SHP77 (cell line): ENCODE results near the gene KCNH5.

Experiments
- DNase-seq, 2 experiments: peaks; one replicate each; lab custom pipeline; 2025; lab: John Stamatoyannopoulos, UW

KCNH5 gene

DNA sequence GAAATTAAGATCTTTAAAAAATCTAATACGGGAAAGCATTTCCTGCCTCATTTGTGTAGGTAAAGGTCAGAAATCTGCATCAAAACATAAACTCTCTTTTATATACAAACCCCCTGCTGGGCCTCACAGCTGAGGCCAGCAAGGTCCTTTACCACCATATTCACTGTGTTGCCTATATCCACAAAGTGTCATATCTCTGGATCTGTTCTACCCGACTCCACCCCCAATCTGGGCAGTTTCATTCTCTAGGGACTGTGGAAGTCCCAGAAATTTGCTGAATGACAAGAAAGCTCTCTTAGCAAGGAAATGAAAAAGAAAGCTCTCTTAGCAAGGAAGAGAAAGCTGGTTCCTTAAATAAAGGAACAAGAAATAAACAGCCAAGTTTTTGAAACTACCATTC is 301.7 kb downstream of the KCNH5 start:
- no peak for DNase-seq

GRCh38 chr14:62743118-62743517 is 302.1 kb downstream of the KCNH5 start:
- no peak for DNase-seq

DNA sequence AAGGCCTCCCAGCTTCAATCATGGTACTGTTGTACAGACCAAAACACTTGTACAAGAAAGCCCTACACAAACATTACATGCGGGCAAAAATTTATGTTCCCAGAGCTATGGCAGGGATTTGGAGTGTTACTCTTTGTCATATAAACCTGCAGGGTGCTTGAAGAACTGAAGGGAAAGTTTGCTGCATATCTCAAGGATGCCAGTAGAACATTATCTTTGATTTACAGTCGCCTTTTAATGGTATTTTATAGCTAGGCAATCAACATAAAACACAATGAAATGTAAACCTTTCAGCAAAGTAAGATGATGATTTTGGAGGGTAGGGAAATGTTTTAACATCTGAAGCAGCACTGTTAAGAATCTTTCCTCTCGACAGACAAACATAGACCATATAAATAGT is 305.6 kb downstream of the KCNH5 start:
- no peak for DNase-seq

GRCh38 chr14:62736048-62737043 is 308.9 kb downstream of the KCNH5 start:
- no peak for DNase-seq

- no peak for DNase-seq
Observed at GRCh38 chr14:62734831-62735230, 310.4 kb downstream of the KCNH5 start.

GRCh38 chr14:62722406-62722805 is 322.9 kb downstream of the KCNH5 start:
- no peak for DNase-seq

GRCh38 chr14:62718629-62719028 is 326.6 kb downstream of the KCNH5 start:
- DNase-seq, result no peak

DNA sequence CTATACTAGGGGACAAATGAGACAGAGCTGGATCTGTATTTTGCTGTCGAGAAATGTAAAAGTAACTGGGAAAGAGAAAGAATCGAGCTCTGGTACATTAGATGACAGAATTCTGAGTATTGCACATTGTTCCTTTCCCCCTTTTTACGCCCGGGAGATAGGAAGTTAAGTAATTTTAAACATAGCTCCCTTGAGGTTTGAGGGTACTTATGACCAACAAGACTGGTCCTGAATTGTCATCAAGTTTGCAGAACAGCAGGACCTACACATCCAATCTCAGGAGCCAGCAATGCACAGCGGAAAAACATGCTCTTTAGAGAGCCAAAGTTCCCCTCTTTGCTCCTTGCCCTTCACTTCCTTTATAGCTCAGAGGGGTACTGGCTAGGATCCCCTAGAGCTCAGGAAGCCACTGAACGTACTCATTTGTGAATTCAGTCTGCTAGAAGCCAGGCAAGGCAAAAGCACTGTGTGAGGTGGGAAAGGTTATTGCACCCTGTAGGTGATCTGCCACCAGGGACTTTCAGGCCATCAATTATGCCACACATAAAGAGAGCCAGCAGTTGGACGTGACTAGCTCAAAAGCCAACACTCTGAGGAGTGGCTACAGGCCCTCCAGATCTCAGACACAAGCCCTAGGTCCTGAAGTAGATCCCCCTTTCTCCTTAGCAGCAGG is 333.8 kb downstream of the KCNH5 start:
- peak; percentile 12 to 23 for DNase-seq

GRCh38 chr14:62710811-62711210 is 334.4 kb downstream of the KCNH5 start:
- DNase-seq, result no peak

DNA sequence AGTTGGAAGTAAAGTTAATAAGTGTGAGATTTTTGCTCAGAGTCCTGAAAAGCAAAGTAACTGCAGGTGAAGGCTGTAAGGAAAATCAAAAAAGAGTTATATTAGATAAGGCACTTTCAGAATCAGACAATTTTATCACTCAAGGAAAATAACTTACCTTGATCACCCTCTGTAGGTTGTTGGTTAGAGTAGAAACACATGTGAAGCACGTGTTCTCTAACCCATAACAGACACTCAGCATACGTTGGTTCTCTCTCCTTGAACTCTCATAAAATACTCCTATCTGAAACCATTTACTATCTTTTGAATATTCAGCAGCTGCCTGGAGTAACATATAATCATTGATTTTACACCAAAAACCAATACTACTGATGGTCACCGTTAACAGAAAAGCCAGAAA is 335.5 kb downstream of the KCNH5 start:
- no peak for DNase-seq

DNA sequence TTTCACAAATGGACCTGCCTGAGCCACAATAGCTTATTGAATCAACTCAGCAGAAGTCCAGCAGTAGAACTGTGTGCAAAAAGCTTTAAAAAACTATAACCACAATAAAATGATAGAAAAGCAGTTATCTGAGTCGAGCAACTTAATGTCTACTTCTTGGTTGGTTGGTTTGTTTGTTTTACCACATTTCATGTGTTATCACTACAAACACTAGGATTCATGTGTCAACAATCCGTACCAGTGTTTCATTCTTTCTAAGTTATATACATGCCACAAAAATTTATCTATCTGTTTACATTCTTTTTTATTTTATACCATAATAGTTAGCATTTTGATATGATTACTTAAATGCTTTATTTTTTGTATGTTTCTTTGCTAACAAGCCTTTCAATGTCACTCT is 339.0 kb downstream of the KCNH5 start:
- no peak for DNase-seq

DNA sequence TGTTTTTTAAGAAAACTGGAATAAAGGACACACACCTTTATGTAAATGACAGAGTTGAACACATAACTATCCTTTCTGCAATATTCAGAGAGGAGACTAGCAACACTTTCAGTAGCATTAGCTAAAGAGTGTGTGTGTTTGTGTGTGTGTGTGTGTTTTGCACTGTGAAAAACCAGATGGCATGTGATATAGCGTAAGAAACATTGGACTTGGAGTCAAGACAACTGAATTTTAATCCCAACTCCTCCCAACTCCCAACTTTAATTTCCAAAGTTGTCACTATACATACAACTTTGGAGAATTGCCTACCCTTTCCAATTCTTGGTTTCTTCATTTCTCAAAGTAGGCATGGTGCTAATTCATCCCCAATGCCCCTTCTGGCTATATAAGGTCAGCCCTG is 347.8 kb downstream of the KCNH5 start:
- no peak for DNase-seq

- DNase-seq, result no peak
Observed at GRCh38 chr14:62696929-62697328, 348.3 kb downstream of the KCNH5 start.

- no peak for DNase-seq
Observed at GRCh38 chr14:62696331-62696924, 348.8 kb downstream of the KCNH5 start.

DNA sequence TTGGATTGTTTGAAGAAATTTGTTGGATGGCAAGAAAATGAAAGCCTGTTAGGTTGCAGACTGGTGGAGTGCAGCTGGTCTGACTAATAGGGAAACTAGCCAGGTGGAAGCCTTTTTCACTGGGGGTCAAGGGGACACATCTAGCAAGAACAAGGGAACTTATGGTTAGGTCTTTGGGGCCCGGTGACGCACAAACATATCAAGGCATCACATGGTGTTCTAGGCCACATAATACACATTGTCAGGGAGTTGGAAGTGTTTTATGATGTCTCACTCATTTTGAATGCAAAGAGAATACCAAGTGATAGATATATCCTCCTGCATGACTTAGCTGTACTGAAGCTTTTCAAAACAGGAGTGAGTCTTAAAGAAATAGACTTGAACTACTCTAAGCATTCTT is 351.2 kb downstream of the KCNH5 start:
- DNase-seq, result no peak

GRCh38 chr14:62692490-62693106 is 352.7 kb downstream of the KCNH5 start:
- DNase-seq, result no peak

DNA sequence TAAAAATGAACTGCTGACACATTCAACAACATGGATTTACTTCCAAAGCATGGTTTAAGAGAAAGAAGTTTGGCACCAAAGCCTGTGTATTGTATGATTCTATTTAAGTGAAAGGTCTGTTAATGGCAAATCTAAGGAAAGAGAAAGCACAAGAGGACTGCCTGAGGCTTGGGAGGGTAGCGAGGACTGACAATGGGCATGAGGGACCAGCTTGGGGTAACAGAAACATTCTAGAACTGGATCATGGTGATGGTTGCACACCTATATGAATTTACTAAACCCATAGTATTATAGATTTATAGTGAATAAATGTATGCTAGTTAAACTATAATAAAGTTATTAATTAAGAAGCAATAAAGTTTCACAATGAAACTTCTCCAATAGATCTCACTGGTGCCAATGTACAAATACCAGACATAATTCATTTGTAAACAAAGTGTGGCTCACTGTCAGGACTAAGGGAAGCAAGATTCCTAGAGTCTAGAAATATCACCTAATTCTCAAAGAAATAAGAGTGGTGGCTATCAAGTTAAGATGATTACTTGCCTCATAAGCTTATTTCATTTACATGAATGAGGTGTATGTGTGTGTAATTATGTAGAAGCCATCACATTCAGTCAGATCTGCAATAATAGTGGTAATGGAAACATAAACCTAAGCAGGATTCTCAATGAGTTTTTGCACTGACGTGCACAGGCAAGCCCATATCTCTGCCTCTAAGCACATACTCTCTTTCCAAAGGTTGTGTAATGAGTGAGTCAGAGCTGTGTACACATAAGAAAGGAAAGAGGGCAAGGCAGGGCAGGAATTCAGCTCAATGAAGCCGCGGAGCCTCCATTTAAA is 353.4 kb downstream of the KCNH5 start:
- peak; percentile 85 to 93 for DNase-seq

DNA sequence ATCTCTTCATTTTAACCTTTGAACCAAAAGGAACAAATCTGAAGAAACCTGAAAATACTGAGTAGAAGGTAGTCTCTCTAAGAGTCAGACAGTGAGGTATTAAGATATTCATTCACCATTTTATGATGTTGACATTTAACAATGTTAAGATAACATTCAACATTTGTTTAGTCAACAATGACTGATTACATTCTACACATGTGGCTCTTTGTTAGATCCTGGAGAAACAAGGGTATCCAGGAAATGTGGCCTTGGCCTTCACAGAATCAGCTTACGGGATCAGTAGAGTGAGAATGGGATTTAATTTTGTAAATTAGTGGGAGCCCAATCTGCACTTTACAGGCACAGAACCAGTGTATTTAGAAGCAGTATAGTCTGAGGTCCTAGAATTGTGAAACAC is 355.5 kb downstream of the KCNH5 start:
- no peak for DNase-seq

GRCh38 chr14:62687818-62688217 is 357.4 kb downstream of the KCNH5 start:
- no peak for DNase-seq

- no peak for DNase-seq
Observed at GRCh38 chr14:62684376-62684775, 360.9 kb downstream of the KCNH5 start.

DNA sequence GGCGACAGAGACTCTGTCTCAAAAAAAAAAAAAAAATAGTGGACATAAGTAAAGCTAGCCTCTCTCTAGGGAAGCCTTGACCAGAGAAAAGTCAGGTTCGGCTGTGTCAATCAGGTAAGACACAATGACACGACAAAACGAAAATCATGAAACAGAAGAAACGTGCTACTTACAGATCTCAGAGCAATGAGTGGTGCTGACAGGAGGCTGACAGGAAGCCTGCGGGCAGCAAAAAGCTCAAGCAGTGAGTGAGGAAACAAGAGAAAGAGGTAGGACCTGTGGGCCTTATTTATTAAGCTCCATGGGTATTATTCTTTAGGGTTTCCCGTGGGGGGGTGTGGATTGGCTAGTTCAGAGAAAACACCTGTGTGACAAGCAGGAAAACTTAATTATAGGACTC is 363.1 kb downstream of the KCNH5 start:
- DNase-seq, result no peak
